ENCODE data around the gene U2SURP.
"Not testable (repeated sequence)": the region's sequence is repeated elsewhere in the genome, so short reads cannot be mapped to it uniquely, and the experiment has no call there.

DNA sequence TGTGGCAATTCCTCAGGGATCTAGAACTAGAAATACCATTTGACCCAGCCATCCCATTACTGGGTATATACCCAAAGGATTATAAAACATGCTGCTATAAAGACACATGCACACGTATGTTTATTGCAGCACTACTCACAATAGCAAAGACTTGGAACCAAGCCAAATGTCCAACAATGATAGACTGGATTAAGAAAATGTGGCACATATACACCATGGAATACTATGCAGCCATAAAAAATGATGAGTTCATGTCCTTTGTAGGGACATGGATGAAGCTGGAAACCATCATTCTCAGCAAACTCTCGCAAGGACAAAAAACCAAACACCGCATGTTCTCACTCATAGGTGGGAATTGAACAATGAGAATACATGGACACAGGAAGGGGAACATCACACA is 12.5 kb upstream of the U2SURP start:
- TF ChIP-seq, protein P1, sequence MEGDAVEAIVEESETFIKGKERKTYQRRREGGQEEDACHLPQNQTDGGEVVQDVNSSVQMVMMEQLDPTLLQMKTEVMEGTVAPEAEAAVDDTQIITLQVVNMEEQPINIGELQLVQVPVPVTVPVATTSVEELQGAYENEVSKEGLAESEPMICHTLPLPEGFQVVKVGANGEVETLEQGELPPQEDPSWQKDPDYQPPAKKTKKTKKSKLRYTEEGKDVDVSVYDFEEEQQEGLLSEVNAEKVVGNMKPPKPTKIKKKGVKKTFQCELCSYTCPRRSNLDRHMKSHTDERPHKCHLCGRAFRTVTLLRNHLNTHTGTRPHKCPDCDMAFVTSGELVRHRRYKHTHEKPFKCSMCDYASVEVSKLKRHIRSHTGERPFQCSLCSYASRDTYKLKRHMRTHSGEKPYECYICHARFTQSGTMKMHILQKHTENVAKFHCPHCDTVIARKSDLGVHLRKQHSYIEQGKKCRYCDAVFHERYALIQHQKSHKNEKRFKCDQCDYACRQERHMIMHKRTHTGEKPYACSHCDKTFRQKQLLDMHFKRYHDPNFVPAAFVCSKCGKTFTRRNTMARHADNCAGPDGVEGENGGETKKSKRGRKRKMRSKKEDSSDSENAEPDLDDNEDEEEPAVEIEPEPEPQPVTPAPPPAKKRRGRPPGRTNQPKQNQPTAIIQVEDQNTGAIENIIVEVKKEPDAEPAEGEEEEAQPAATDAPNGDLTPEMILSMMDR (IDR thresholded peaks at IDR 0.05; ENCODE audit: insufficient read depth, low read length, poor library complexity, severe bottlenecking), result not testable (repeated sequence)
- TF ChIP-seq EZH2phosphoT487 (conservative IDR thresholded peaks at IDR 0.05; ENCODE audit: low read length), result not testable (repeated sequence)

Data from SU-DHL-6 (cell line).